ENCODE data around the gene RAB13. TPM values are rescaled to one million over a fixed set of nuclear protein-coding genes. Genes with fewer than 3 reads are reported as not detected.

The RAB13 gene
- total RNA-seq, 1 donor, result 103 TPM

GRCh38 chr1:153957744-153958110 lies 28.4 kb downstream of the RAB13 start:
- peak overlapping the region; percentile 95 for H3K4me3 ChIP-seq (ENCODE audit: low read depth, low read length)
- no peak for TF ChIP-seq CTCF (IDR thresholded peaks at IDR 0.05; ENCODE audit: insufficient read depth, low read length)
- no peak for DNase-seq (ENCODE audit: low read depth)

- H3K4me3 ChIP-seq (ENCODE audit: low read depth, low read length), result peak overlapping the region; percentile 95
- no peak for TF ChIP-seq CTCF (IDR thresholded peaks at IDR 0.05; ENCODE audit: insufficient read depth, low read length)
- DNase-seq (ENCODE audit: low read depth), result no peak
Measured at GRCh38 chr1:153956997-153957715, 29.0 kb downstream of the RAB13 start.

- DNase-seq (ENCODE audit: low read depth), result no peak
- no peak overlapping the region for H3K4me3 ChIP-seq (ENCODE audit: low read depth, low read length)
- TF ChIP-seq CTCF (IDR thresholded peaks at IDR 0.05; ENCODE audit: insufficient read depth, low read length), result no peak
Measured at GRCh38 chr1:153954826-153955225, 31.3 kb downstream of the RAB13 start.

- no peak overlapping the region for H3K4me3 ChIP-seq (ENCODE audit: low read depth, low read length)
- no peak for DNase-seq (ENCODE audit: low read depth)
- no peak for TF ChIP-seq CTCF (IDR thresholded peaks at IDR 0.05; ENCODE audit: insufficient read depth, low read length)
Measured at GRCh38 chr1:153953859-153954365, 32.2 kb downstream of the RAB13 start.

- DNase-seq (ENCODE audit: low read depth), result no peak
- TF ChIP-seq CTCF (IDR thresholded peaks at IDR 0.05; ENCODE audit: insufficient read depth, low read length), result no peak
- H3K4me3 ChIP-seq (ENCODE audit: low read depth, low read length), result no peak overlapping the region
Measured at GRCh38 chr1:153951801-153952200, 34.3 kb downstream of the RAB13 start.

- H3K4me3 ChIP-seq (ENCODE audit: low read depth, low read length), result no peak overlapping the region
- no peak for DNase-seq (ENCODE audit: low read depth)
- TF ChIP-seq CTCF (IDR thresholded peaks at IDR 0.05; ENCODE audit: insufficient read depth, low read length), result no peak
Measured at GRCh38 chr1:153951183-153951582, 35.0 kb downstream of the RAB13 start.

Data from fibroblast of the aortic adventitia (primary cell).